Fibroblast of pulmonary artery (primary cell): ENCODE results near the gene KHDC1.
"Not testable (repeated sequence)": the region's sequence is repeated elsewhere in the genome, so short reads cannot be mapped to it uniquely, and the experiment has no call there.

Source experiments
- DNase-seq: peaks from one replicate; pipeline ENCODE4 v3.0.0-alpha.2; 2010; ENCODE audit warnings: low read depth
- H3K4me3 ChIP-seq: replicated peaks from 2 replicates; pipeline ENCODE4 v1.5.1; 2011; ENCODE audit warnings: low read depth, mild to moderate bottlenecking, control low read depth, low read length, moderate library complexity
- CTCF ChIP-seq: IDR thresholded peaks from 2 replicates; pipeline ENCODE4 v1.5.1; 2011; ENCODE audit warnings: mild to moderate bottlenecking, control low read depth, low read length, inconsistent platforms; ENCODE audit errors: missing control alignments

KHDC1 gene

GRCh38 chr6:73242001-73242400, 21.0 kb downstream of the KHDC1 start:
- no peak for DNase-seq
- no peak for TF ChIP-seq CTCF
- no peak overlapping the region for H3K4me3 ChIP-seq

GRCh38 chr6:73240730-73241129, 22.3 kb downstream of the KHDC1 start:
- no peak for TF ChIP-seq CTCF
- no peak for DNase-seq
- H3K4me3 ChIP-seq = no peak overlapping the region

GRCh38 chr6:73236144-73236750, 26.7 kb downstream of the KHDC1 start:
- no peak for TF ChIP-seq CTCF
- no peak overlapping the region for H3K4me3 ChIP-seq
- DNase-seq = peak; percentile 85

GRCh38 chr6:73234733-73235132, 28.3 kb downstream of the KHDC1 start:
- peak; percentile 60 for DNase-seq
- TF ChIP-seq CTCF = no peak
- H3K4me3 ChIP-seq = no peak overlapping the region

- peak; percentile 12 for DNase-seq
- not testable (repeated sequence) for H3K4me3 ChIP-seq
These were observed 29.0 kb downstream of the KHDC1 start for GRCh38 chr6:73233971-73234370.

GRCh38 chr6:73233048-73233447, 29.9 kb downstream of the KHDC1 start:
- no peak overlapping the region for H3K4me3 ChIP-seq
- no peak for DNase-seq
- TF ChIP-seq CTCF = no peak

GRCh38 chr6:73231986-73232391, 31.0 kb downstream of the KHDC1 start:
- no peak for TF ChIP-seq CTCF
- no peak overlapping the region for H3K4me3 ChIP-seq
- DNase-seq = no peak
